Psoas muscle (tissue), 8 donors: ENCODE data around the gene SLAMF1. TPM values are rescaled to one million over a fixed set of nuclear protein-coding genes. Genes with fewer than 3 reads are reported as not detected.

ENCODE experiments used
- ATAC-seq, 4 donors: fragments of 200-7000 bp; cut with Tn5 transposase; one replicate each; pipeline ENCODE4 v1.9.1; 2020; ENCODE audit warnings: moderate library complexity in 3 of 4, mild to moderate bottlenecking in 2 of 4
- DNase-seq, 2 donors: peaks; one replicate each; pipeline ENCODE4 v3.0.0-alpha.2; 2020
- H3K27ac ChIP-seq: fragments of 200-600 bp; one replicate; pipeline ENCODE4 v1.8.0; 2022
- H3K27me3 ChIP-seq, 3 donors: fragments of 200-600 bp in 1 of 3; one replicate each; pipeline versions ENCODE4 v1.6.1 to v1.8.0; 2013 to 2022; ENCODE audit warnings: low read length in 2 of 3, mild to moderate bottlenecking in 2 of 3, moderate library complexity in 1 of 3; ENCODE audit not compliant: insufficient read depth in 3 of 3
- H3K36me3 ChIP-seq, 2 donors: fragments of 200-600 bp in 1 of 2; one replicate each; pipeline versions ENCODE4 v1.6.1 to v1.8.0; 2013 to 2022; ENCODE audit warnings: low read depth in 1 of 2, mild to moderate bottlenecking in 1 of 2, moderate library complexity in 1 of 2; ENCODE audit not compliant: insufficient read depth in 1 of 2
- H3K4me1 ChIP-seq: fragments of 200-600 bp; one replicate; pipeline ENCODE4 v1.8.0; 2022
- H3K4me3 ChIP-seq: fragments of 200-600 bp; one replicate; pipeline ENCODE4 v1.8.0; 2022; ENCODE audit warnings: mild to moderate bottlenecking
- H3K9me3 ChIP-seq: fragments of 200-600 bp; one replicate; pipeline ENCODE4 v1.8.0; 2022
- WGBS, 3 donors: extraction: QIAGEN DNeasy Blood & Tissue Kit; methylation state at CpG; one replicate each; pipeline versions ENCODE4 v1.1.6 to v1.1.7; 2013; 5-methylcytosine and 5-hydroxymethylcytosine counted together
- intact Hi-C, 2 donors: fragments of 100-400 bp; cut with DNase I; formaldehyde crosslinking; loops; one replicate each; pipeline versions ENCODE4 v1.11.0 to v1.14.2; 2022
- polyA plus RNA-seq, 3 donors: library from polyadenylated mRNA; stranded (reverse); fragments of 200-250 nt; gene quantifications; one replicate each; pipeline ENCODE4 v1.2.3, GENCODE V29; 2013
- total RNA-seq, 4 donors: library from RNA; stranded (reverse); fragmentation: NEBNext Ultra II Directional in 2 of 4; extraction: Animal tissue kit (Norgen Biotek cat#: 25700) in 2 of 4; gene quantifications; one replicate each; pipeline versions ENCODE4 v1.2.1 to v1.2.4, GENCODE V29; 2021 to 2023
- TF ChIP-seq, protein P1 (sequence below): fragments of 200-600 bp; IDR thresholded peaks from one replicate; pipeline ENCODE4 v1.8.0; 2022; ENCODE audit warnings: antibody characterized with exemption
- donor health status: healthy with polysubstance abuse.
- donor health status: DM: no; HTN: no; CAD: no; lungs with moderate emphysema.
- donor health status: Bipolar disorder and iron deficiency.
- donor health status: healthy.
- donor health status: DM: yes; HTN: yes; CAD: no.
- donor health status: DM: no; HTN: no; CAD: no.
- donor health status: DM: no; HTN: no; CAD: no.
- donor health status: DM: yes; HTN: yes; CAD: no.

Gene SLAMF1
- total and polyA plus RNA-seq, 7 donors: 0.03 to 0.30 (median 0.08) TPM

- Histone ChIP-seq H3K27me3 (no peaks in the 10 kb centered on the region), H3K9me3 (peaks cover 10% of the 10 kb centered on the region), H3K36me3 (no peaks in the 10 kb centered on the region), H3K27ac (peak overlapping the region; percentile 50), H3K4me3 (no peak overlapping the region), H3K4me1 (no peaks in the 10 kb centered on the region)
- intact Hi-C loops: no loop called here
- peak; percentile 40 to 62 for DNase-seq
- 23 to 30% (median 27%) methylated on average over 6 of the region's 6 CpGs for WGBS, 3 donors
- ATAC-seq: no peak
- TF ChIP-seq, protein P1, sequence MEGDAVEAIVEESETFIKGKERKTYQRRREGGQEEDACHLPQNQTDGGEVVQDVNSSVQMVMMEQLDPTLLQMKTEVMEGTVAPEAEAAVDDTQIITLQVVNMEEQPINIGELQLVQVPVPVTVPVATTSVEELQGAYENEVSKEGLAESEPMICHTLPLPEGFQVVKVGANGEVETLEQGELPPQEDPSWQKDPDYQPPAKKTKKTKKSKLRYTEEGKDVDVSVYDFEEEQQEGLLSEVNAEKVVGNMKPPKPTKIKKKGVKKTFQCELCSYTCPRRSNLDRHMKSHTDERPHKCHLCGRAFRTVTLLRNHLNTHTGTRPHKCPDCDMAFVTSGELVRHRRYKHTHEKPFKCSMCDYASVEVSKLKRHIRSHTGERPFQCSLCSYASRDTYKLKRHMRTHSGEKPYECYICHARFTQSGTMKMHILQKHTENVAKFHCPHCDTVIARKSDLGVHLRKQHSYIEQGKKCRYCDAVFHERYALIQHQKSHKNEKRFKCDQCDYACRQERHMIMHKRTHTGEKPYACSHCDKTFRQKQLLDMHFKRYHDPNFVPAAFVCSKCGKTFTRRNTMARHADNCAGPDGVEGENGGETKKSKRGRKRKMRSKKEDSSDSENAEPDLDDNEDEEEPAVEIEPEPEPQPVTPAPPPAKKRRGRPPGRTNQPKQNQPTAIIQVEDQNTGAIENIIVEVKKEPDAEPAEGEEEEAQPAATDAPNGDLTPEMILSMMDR: no peak
Measured at GRCh38 chr1:160665330-160666078, 18.7 kb upstream of the SLAMF1 start.

GRCh38 chr1:160664573-160665051, 17.8 kb upstream of the SLAMF1 start:
- no peaks in the 10 kb centered on the region for H3K4me1 ChIP-seq
- H3K36me3 ChIP-seq: no peaks in the 10 kb centered on the region
- intact Hi-C loops: no loop called here
- peaks cover 10% of the 10 kb centered on the region for H3K9me3 ChIP-seq
- H3K27ac ChIP-seq: no peak overlapping the region
- 51 to 58% (median 55%) methylated on average over 3 of the region's 3 CpGs for WGBS, 3 donors
- DNase-seq: no peak
- no peaks in the 10 kb centered on the region for H3K27me3 ChIP-seq
- no peak for ATAC-seq
- H3K4me3 ChIP-seq: no peak overlapping the region
- TF ChIP-seq, protein P1: no peak

GRCh38 chr1:160662910-160663309, 16.1 kb upstream of the SLAMF1 start:
- ATAC-seq: no peak
- Histone ChIP-seq H3K4me1 (no peaks in the 10 kb centered on the region), H3K4me3 (no peak overlapping the region), H3K36me3 (no peaks in the 10 kb centered on the region), H3K9me3 (no peaks in the 10 kb centered on the region), H3K27ac (no peak overlapping the region), H3K27me3 (no peaks in the 10 kb centered on the region)
- intact Hi-C loops: no loop called here
- 83 to 87% (median 84%) methylated on average over 4 of the region's 4 CpGs for WGBS, 3 donors
- TF ChIP-seq, protein P1: no peak
- no peak for DNase-seq

DNA sequence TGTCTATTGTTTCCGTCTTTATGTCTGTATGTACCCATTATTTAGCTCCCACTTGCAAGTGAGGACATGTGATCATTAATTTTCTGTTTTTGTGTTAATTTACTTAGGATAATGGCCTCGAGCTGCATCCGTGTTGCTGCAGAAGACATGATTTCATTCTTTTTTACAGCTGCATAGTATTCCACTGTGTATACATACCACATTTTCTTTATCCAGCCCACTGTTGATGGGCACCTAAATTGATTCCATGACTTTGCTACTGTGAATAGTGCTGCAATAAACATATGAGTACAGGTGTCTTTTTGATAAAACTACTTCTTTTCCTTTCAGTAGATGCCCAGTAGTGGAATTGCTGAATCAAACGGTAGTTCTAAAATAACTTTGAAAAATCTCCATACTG, 12.7 kb upstream of the SLAMF1 start:
- TF ChIP-seq, protein P1: no peak
- Histone ChIP-seq H3K27me3 (no peaks in the 10 kb centered on the region), H3K4me3 (no peak overlapping the region), H3K27ac (no peak overlapping the region), H3K36me3 (no peaks in the 10 kb centered on the region), H3K9me3 (no peaks in the 10 kb centered on the region), H3K4me1 (no peaks in the 10 kb centered on the region)
- intact Hi-C loops: no loop called here
- no peak for ATAC-seq
- 93 to 97% (median 94%) methylated on average over 4 of the region's 4 CpGs for whole genome bisulfite sequencing, 3 donors
- DNase-seq: no peak

DNA sequence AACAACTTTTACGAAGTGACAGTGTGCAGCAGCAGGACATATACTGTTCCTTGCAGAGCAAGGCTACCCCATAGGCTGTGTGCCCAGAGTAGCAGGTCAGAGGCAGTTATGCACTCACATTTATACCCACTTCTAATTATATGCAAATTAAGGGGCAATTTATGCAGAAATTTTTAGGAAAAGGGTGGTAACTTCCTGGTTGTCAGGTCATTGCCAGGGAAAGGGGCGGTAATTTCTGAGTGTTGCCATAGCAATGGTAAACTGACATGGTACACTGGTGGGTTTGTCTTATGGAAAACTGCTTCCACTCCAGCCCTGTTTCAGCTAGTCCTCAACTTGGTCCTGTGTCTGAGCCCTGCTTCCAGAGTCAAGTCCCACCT, 12.0 kb upstream of the SLAMF1 start:
- ATAC-seq (no peak), DNase-seq (no peak)
- 83 to 95% (median 91%) methylated on average over 2 of the region's 2 CpGs for WGBS, 3 donors
- TF ChIP-seq, protein P1: no peak
- Histone ChIP-seq H3K4me1 (no peaks in the 10 kb centered on the region), H3K27me3 (no peaks in the 10 kb centered on the region), H3K36me3 (no peaks in the 10 kb centered on the region), H3K4me3 (no peak overlapping the region), H3K27ac (no peak overlapping the region), H3K9me3 (no peaks in the 10 kb centered on the region)
- intact Hi-C loops: no loop called here
